B cell (primary cell): ENCODE measurements around the gene SURF2. TPM values are rescaled to one million over a fixed set of nuclear protein-coding genes. Genes with fewer than 3 reads are reported as not detected.

Experiments
- ATAC-seq: fragments of 200-7000 bp; cut with Tn5 transposase; one replicate; pipeline ENCODE4 v1.10.0; 2021; ENCODE audit warnings: low read depth, mild to moderate bottlenecking, moderate number of reproducible peaks, moderate library complexity
- CTCF ChIA-PET: fragments of 350-600 bp; sonication (Branson Sonifier 250); formaldehyde crosslinking; loops from one replicate; lab custom pipeline; 2021; ENCODE audit warnings: antibody characterized with exemption, inconsistent platforms; lab: Charles Lee
- POLR2A ChIA-PET: fragments of 350-600 bp; sonication (Branson Sonifier 250); formaldehyde crosslinking; loops from one replicate; lab custom pipeline; 2021; ENCODE audit warnings: antibody characterized with exemption; lab: Charles Lee
- DNase-seq: peaks from one replicate; pipeline ENCODE4 v3.0.0; 2013
- H2AFZ ChIP-seq: 2 replicates; pipeline ENCODE4 v1.6.1; 2012; ENCODE audit warnings: mild to moderate bottlenecking, low read depth, low read length; ENCODE audit not compliant: insufficient read depth, poor library complexity, severe bottlenecking
- H3K27ac ChIP-seq, 2 donors: 1 replicate in 1 of 2; 2 replicates in 1 of 2; pipeline ENCODE4 v1.5.1; 2012 to 2013; ENCODE audit warnings: low read length in 2 of 2, mild to moderate bottlenecking in 2 of 2, moderate library complexity in 1 of 2
- H3K27me3 ChIP-seq, 4 experiments: fragments of 200-600 bp in 1 of 4; sonication (generic) in 1 of 4; replicated peaks in 1 of 4; 1 replicate in 2 of 4; 2 replicates in 2 of 4; pipeline versions ENCODE4 v1.6.1 to v1.7.0; 2013 to 2016; ENCODE audit warnings: low read length in 3 of 4, mild to moderate bottlenecking in 2 of 4, mixed read lengths in 1 of 4, moderate library complexity in 1 of 4; ENCODE audit not compliant: insufficient read depth in 4 of 4, control insufficient read depth in 3 of 4; ENCODE audit errors: control extremely low read depth in 1 of 4
- H3K36me3 ChIP-seq, 2 experiments: replicated peaks in 1 of 2; 1 replicate in 1 of 2; 2 replicates in 1 of 2; pipeline versions ENCODE4 v1.6.1 to v1.7.1; 2013; ENCODE audit warnings: low read length in 1 of 2; ENCODE audit not compliant: insufficient read depth in 2 of 2, control insufficient read depth in 1 of 2; ENCODE audit errors: control extremely low read depth in 1 of 2, extremely low read depth in 1 of 2
- H3K4me1 ChIP-seq, 2 donors: fragments of 200-600 bp in 1 of 2; sonication (generic) in 1 of 2; 1 replicate in 1 of 2; 2 replicates in 1 of 2; pipeline versions ENCODE4 v1.5.1 to v1.6.1; 2013 to 2017; ENCODE audit warnings: low read length in 2 of 2; ENCODE audit not compliant: control insufficient read depth in 2 of 2, insufficient read depth in 2 of 2
- H3K4me2 ChIP-seq: replicated peaks from 2 replicates; pipeline ENCODE3; 2012; ENCODE audit warnings: mild to moderate bottlenecking, low read depth, low read length; ENCODE audit not compliant: poor library complexity, severe bottlenecking
- H3K4me3 ChIP-seq, 5 experiments: fragments of 200-600 bp in 1 of 5; sonication (generic) in 1 of 5; 1 replicate in 3 of 5; 2 replicates in 2 of 5; pipeline versions ENCODE4 v1.5.1 to v1.7.0; 2011 to 2016; ENCODE audit warnings: low read length in 4 of 5, mild to moderate bottlenecking in 4 of 5, low read depth in 2 of 5, control low read depth in 1 of 5, moderate library complexity in 1 of 5; ENCODE audit not compliant: insufficient read depth in 1 of 5; ENCODE audit errors: control extremely low read depth in 1 of 5, extremely low read depth in 1 of 5
- H3K79me2 ChIP-seq: fragments of 200-600 bp; sonication (generic); one replicate; pipeline ENCODE4 v1.6.0; 2016; ENCODE audit warnings: low read length; ENCODE audit not compliant: control insufficient read depth, insufficient read depth
- H3K9ac ChIP-seq: fragments of 200-600 bp; sonication (generic); 2 replicates; pipeline ENCODE4 v1.6.1; 2017; ENCODE audit warnings: mild to moderate bottlenecking, low read length, moderate library complexity
- H3K9me3 ChIP-seq, 3 donors: one replicate each; pipeline versions ENCODE4 v1.6.1 to v1.7.1; 2013; ENCODE audit warnings: low read length in 2 of 3; ENCODE audit not compliant: control insufficient read depth in 2 of 3, insufficient read depth in 1 of 3; ENCODE audit errors: control extremely low read depth in 1 of 3
- H4K20me1 ChIP-seq: 2 replicates; pipeline ENCODE4 v1.6.0; 2012; ENCODE audit warnings: mild to moderate bottlenecking, low read length; ENCODE audit not compliant: insufficient read depth, control insufficient read depth, poor library complexity, severe bottlenecking
- H3K27ac Mint-ChIP-seq: one replicate; pipeline ENCODE4 v1.8.0; 2021; ENCODE audit warnings: mixed read lengths
- H3K27me3 Mint-ChIP-seq: one replicate; pipeline ENCODE4 v1.8.0; 2021; ENCODE audit warnings: mixed read lengths
- H3K4me1 Mint-ChIP-seq: one replicate; pipeline ENCODE4 v1.8.0; 2021; ENCODE audit warnings: mixed read lengths
- H3K4me3 Mint-ChIP-seq: one replicate; pipeline ENCODE4 v1.8.0; 2021; ENCODE audit warnings: mixed read lengths
- H3K9me3 Mint-ChIP-seq: one replicate; pipeline ENCODE4 v1.8.0; 2022; ENCODE audit warnings: mixed read lengths; ENCODE audit not compliant: insufficient read depth
- EZH2 ChIP-seq: IDR thresholded peaks from 2 replicates; pipeline ENCODE4 v1.6.1; 2012; ENCODE audit warnings: borderline replicate concordance, low read depth, mild to moderate bottlenecking, moderate library complexity, low read length; ENCODE audit not compliant: insufficient read depth, poor library complexity, severe bottlenecking
- WGBS: methylation state at CpG from one replicate; pipeline ENCODE4 v1.1.5; 2013; ENCODE audit warnings: missing lambda C conversion rate; ENCODE audit not compliant: insufficient coverage; 5-methylcytosine and 5-hydroxymethylcytosine counted together
- intact Hi-C: fragments of 100-400 bp; cut with micrococcal nuclease; formaldehyde crosslinking; loops from one replicate; pipeline ENCODE4 v1.10.0; 2022
- polyA plus RNA-seq: library from polyadenylated mRNA; depleted of rRNA; stranded (reverse); fragments of >200 nt; gene quantifications from 2 replicates; pipeline ENCODE4 v1.2.3, GENCODE V29; 2012
- total RNA-seq, 2 donors: library from RNA; stranded (reverse); fragments of 120-200 nt in 1 of 2; gene quantifications; 1 replicate in 1 of 2; 2 replicates in 1 of 2; pipeline versions ENCODE4 v1.2.3 to v1.2.4, GENCODE V29; 2013 to 2022
- TF ChIP-seq, protein P1 (sequence below): fragments of 200-600 bp; IDR thresholded peaks from one replicate; pipeline ENCODE4 v1.8.0; 2022; ENCODE audit warnings: antibody characterized with exemption, mild to moderate bottlenecking

The SURF2 gene
- total and polyA plus RNA-seq, 2 donors (not counting 1 experiment from before 2014, with no cell fraction given), result 17.1 to 17.3 TPM

DNA sequence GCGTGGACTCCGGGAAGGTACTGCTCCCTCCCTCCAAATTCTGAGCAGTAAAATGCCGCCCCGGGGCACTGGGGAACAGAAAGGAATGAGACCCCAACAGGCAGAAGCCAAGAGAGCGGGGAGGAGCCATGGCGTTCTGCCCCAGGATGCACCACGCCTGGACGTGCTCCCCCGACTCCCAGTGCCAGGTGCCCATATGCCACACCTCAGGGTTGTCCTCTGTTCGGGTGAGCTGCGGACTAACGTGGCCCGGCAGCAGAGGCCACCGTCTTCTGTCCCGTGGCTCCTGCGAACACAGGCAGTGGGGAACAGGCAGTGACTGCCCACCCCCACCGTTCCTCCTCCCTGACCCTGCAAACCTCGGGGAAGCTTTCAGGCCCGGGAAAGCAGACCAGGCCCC, 25.1 kb upstream of the SURF2 start:
- POLR2A ChIA-PET, result no interaction called here
- peaks cover 0 to 1% (median 0%) of the 10 kb centered on the region in 3 donors for H3K9me3 ChIP-seq
- WGBS, result 98% methylated on average over 19 of the region's 19 CpGs
- Mint-ChIP-seq H3K27me3 (no peaks in the 10 kb centered on the region), H3K27ac (no peak overlapping the region), H3K4me1 (peaks cover 20% of the 10 kb centered on the region), H3K4me3 (no peak overlapping the region), H3K9me3 (no peaks in the 10 kb centered on the region)
- peaks cover 11 to 17% of the 10 kb centered on the region in 2 donors for H3K4me1 ChIP-seq
- TF ChIP-seq, protein P1, sequence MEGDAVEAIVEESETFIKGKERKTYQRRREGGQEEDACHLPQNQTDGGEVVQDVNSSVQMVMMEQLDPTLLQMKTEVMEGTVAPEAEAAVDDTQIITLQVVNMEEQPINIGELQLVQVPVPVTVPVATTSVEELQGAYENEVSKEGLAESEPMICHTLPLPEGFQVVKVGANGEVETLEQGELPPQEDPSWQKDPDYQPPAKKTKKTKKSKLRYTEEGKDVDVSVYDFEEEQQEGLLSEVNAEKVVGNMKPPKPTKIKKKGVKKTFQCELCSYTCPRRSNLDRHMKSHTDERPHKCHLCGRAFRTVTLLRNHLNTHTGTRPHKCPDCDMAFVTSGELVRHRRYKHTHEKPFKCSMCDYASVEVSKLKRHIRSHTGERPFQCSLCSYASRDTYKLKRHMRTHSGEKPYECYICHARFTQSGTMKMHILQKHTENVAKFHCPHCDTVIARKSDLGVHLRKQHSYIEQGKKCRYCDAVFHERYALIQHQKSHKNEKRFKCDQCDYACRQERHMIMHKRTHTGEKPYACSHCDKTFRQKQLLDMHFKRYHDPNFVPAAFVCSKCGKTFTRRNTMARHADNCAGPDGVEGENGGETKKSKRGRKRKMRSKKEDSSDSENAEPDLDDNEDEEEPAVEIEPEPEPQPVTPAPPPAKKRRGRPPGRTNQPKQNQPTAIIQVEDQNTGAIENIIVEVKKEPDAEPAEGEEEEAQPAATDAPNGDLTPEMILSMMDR, result no peak
- TF ChIP-seq EZH2, result no peak
- no peak overlapping the region for H3K4me3 ChIP-seq
- H3K36me3 ChIP-seq, result peaks cover 3 to 44% of the 10 kb centered on the region in 2 experiments
- H3K27me3 ChIP-seq, result no peaks in the 10 kb centered on the region
- intact Hi-C loops, result no loop called here
- no peak overlapping the region for H3K9ac ChIP-seq
- H4K20me1 ChIP-seq, result peaks cover 46% of the 10 kb centered on the region
- no peak for DNase-seq
- no peak overlapping the region for H2AFZ ChIP-seq
- CTCF ChIA-PET, result interaction anchor here (1.1 to 1.3 kb wide), 2 partner anchors 145 to 156 kb away, joined by 5 to 6 read pairs; no protein-coding TSS in a partner anchor
- ATAC-seq, result no peak
- H3K79me2 ChIP-seq, result peaks cover 23% of the 10 kb centered on the region
- no peak overlapping the region for H3K27ac ChIP-seq
- H3K4me2 ChIP-seq, result no peak overlapping the region

DNA sequence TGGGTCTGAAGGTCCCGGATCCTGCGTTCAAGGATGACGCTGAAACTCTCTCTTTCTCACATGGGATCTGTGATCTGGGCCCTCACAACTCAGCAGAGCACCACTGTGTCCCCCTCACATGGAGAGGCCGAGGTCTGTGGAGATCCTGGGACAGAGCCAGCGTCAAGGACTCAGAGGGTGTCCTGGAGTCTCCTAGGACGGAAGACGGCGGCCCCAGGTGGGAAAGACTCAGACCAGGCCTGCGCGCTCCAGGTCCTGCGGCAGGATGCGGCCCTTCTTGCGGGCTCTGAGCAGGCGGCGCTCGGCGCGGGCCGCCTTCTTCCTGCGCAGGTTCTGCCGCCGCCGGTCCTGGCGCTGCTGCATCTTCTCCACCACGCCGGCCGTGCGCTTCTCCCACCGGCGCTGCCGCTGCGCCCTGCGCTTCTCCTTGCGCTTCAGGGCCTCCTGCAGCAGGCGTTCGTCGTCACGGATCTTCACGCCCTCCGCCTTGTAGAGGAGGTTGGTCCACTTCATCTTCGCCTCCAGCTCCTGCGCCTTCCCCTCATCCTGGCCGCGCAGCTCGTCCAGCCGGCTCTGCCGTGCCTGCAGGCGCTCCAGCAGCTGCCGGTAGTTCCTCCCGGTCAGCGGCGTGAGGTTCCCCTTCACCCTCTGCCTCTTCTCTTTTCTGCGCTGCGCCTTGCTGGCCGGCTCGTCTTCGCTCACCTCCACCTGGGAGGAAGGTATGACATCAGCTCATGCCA, 24.5 kb upstream of the SURF2 start:
- peaks cover 0 to 4% (median 0%) of the 10 kb centered on the region in 3 donors for H3K9me3 ChIP-seq
- Mint-ChIP-seq H3K27ac (peak overlapping the region; percentile 21), H3K4me3 (no peak overlapping the region), H3K4me1 (peaks cover 26% of the 10 kb centered on the region), H3K9me3 (no peaks in the 10 kb centered on the region), H3K27me3 (no peaks in the 10 kb centered on the region)
- no peak overlapping the region for H2AFZ ChIP-seq
- ATAC-seq (no peak), DNase-seq (peak; percentile 7)
- TF ChIP-seq, protein P1, result no peak
- TF ChIP-seq EZH2, result no peak
- H3K9ac ChIP-seq, result no peak overlapping the region
- WGBS, result 98% methylated on average over 57 of the region's 57 CpGs
- CTCF ChIA-PET, result no interaction called here
- H3K36me3 ChIP-seq, result peaks cover 3 to 44% of the 10 kb centered on the region in 2 experiments
- H3K79me2 ChIP-seq, result peaks cover 27% of the 10 kb centered on the region
- H3K4me3 ChIP-seq, result no peak overlapping the region
- no peaks in the 10 kb centered on the region for H3K27me3 ChIP-seq
- H3K4me1 ChIP-seq, result peaks cover 13 to 23% of the 10 kb centered on the region in 2 donors
- intact Hi-C loops, result no loop called here
- POLR2A ChIA-PET, result no interaction called here
- no peak overlapping the region for H3K27ac ChIP-seq
- peaks cover 46% of the 10 kb centered on the region for H4K20me1 ChIP-seq
- no peak overlapping the region for H3K4me2 ChIP-seq
